Amniotic stem cell (primary cell): ENCODE data around the gene DNASE2.

Source experiments
- DNase-seq: peaks from one replicate; lab custom pipeline; 2025; lab: John Stamatoyannopoulos, UW

Gene DNASE2

GRCh38 chr19:12886651-12886968 lies 5.4 kb upstream of the DNASE2 start:
- DNase-seq: no peak

GRCh38 chr19:12885749-12886650 lies 4.8 kb upstream of the DNASE2 start:
- no peak for DNase-seq

- DNase-seq: no peak
These were observed 3.9 kb upstream of the DNASE2 start for GRCh38 chr19:12884926-12885748.

GRCh38 chr19:12884627-12884925 lies 3.3 kb upstream of the DNASE2 start:
- DNase-seq: no peak

- no peak for DNase-seq
These were observed 3.0 kb upstream of the DNASE2 start for GRCh38 chr19:12884202-12884601.

GRCh38 chr19:12882589-12882988 lies 1.3 kb upstream of the DNASE2 start:
- no peak for DNase-seq

GRCh38 chr19:12880551-12881171 lies 588 bp downstream of the DNASE2 start:
- DNase-seq: no peak

DNA sequence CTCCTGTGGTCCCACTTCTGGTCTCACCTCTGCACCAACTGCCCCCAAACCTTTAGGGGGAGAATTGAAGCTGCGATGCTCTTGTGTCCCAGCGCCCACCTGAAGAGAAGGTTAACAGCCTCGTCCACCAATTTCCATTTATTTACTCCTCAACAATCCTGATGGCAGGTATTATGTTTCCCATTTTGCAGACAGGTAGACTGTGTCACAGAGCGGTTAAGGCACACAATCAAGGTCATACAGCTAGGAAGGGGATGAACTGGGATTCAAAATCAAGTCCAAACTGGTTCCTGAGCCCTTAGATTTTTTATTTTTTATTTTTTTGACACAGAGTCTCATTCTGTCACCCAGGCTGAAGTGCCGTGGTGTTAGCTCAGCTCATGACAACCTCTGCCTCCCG lies 6.2 kb downstream of the DNASE2 start:
- no peak for DNase-seq

DNA sequence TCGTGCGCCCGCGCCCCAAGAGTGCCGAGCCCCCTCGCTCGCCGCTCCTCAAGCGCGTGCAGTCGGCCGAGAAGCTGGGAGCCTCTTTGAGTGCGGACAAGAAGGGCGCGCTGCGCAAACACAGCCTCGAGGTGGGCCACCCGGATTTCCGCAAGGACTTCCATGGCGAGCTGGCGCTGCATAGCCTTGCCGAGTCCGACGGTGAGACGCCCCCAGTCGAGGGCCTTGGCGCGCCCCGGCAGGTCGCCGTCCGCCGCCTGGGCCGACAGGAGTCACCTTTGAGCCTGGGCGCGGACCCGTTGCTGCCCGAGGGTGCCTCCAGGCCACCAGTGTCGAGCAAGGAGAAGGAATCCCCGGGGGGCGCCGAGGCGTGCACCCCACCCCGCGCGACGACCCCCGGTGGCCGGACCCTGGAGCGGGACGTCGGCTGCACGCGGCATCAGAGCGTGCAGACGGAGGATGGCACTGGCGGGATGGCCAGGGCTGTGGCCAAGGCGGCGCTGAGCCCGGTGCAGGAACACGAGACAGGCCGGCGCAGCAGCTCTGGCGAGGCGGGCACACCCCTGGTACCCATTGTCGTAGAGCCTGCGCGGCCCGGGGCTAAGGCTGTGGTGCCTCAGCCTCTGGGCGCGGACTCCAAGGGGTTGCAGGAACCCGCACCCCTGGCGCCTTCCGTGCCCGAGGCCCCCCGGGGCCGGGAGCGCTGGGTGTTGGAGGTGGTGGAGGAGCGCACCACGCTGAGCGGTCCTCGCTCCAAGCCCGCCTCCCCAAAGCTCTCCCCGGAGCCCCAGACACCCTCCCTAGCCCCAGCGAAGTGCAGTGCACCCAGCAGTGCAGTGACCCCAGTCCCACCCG lies 7.1 kb downstream of the DNASE2 start:
- DNase-seq: no peak

GRCh38 chr19:12872941-12873890 lies 8.0 kb downstream of the DNASE2 start:
- DNase-seq: no peak

DNA sequence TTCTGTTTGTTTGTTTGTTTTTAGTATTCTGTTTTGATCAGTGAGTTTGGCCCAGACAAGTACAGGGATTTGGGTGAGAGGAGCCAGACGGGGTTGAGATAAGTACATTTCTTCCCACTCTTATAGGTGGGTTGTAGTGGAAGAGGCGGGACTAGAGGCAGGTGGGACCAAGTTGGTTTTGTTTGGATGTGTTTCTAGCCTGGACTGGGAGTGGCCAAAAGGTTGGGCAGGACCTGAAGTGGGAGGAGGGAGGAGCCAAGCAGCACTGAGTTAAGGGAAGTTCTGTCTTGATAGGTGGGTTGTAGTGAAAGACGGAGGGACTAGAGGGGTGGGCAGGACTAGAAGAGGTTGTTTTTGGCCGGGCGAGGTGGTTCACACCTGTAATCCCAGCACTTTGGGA lies 9.0 kb downstream of the DNASE2 start:
- no peak for DNase-seq

DNA sequence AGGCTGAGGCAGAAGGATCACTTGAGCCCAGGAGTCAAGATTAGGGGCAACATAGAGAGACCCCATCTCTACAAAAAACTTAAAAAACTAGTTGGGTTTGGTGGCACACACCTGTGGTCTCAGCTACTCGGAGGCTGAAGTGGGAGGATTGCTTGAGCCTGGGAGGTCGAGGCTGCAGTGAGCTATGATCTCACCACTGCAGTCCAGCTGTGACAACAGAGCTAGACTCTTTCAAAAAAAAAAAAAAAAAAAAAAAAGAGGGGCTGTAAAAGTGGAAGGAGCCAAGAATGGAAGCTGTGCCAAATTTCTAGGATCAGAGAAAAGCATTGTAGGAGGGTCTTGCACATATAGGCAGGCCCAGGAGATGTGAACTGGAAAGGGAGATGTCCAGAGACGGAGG lies 9.6 kb downstream of the DNASE2 start:
- DNase-seq: no peak

GRCh38 chr19:12868540-12869112 lies 12.6 kb downstream of the DNASE2 start:
- DNase-seq: no peak

GRCh38 chr19:12867120-12868099 lies 13.8 kb downstream of the DNASE2 start:
- DNase-seq: no peak

DNA sequence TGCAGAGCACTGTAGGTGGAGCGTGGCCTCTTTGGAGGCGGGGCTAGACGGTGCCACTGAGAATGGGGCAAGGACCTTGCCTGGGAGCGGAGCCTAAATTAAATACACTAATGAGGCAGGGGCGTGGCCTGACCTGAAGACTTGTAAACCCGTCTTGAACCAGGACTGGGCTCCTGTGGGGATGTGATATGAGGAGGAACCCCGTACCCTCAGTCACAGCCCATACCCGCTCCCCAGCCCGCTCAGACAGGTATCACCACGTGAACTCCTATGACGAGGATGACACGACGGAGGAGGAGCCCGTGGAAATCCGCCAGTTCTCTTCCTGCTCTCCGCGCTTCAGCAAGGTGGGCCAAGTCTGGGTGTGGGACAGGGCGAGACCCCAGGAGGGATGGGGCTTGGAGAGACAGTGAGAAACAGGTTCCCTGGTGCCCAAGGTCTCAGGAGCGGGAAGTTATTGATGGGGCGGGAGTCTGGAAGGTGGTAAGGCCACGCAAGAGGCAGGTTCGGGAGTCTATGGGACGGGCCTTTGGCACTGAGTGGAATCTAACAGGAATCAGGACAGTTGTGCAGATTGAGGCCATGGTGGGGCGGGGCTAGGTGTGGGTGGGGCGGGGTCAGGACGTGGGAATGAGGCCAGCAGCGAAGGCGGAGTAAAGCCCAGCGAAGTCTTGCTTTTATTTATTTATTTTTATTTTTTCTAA lies 14.7 kb downstream of the DNASE2 start:
- no peak for DNase-seq

GRCh38 chr19:12865746-12866415 lies 15.4 kb downstream of the DNASE2 start:
- DNase-seq: no peak

DNA sequence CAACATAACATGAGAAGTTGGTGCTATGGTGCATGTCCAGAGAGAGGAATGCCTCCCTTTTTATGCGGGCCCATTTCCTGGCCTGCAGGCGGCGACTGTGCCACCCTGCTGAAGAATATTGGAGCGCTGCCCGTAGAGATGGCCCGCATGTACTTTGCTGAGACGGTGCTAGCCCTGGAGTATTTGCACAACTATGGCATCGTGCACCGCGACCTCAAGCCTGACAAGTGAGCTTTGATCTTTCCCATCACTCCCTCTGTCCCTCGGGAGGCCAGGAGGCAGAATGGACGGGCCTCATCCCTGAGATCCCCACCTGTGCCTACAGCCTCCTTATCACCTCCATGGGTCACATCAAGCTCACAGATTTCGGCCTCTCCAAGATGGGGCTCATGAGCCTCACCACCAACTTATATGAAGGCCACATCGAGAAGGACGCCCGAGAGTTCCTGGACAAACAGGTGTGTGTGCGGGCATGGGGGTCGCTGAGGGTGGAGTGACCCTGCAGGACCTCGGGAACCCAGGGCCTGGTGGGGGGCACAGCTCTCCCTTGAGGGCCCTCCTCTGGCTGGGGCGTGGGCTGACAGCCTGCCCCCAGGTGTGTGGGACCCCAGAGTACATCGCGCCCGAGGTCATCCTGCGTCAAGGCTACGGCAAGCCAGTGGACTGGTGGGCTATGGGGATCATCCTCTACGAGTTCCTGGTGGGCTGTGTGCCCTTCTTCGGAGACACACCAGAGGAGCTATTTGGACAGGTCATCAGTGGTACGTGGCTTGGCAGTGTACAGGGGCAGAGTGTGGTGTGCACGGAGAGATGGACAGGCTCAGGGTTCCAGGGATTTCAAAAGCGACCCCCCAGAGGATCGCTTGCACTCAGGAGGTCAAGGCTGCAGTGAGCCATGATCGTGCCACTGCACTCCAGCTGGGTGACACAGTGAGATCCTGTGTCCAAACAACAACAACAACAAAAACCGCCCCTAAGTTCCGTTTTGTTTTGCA lies 16.2 kb downstream of the DNASE2 start:
- no peak for DNase-seq
